GM23248 (cell line): ENCODE results near the gene ZNF718. TPM values are rescaled to one million over a fixed set of nuclear protein-coding genes. Genes with fewer than 3 reads are reported as not detected.
"Not testable (repeated sequence)": the region's sequence is repeated elsewhere in the genome, so short reads cannot be mapped to it uniquely, and the experiment has no call there.

Experiments used
- DNase-seq: peaks from one replicate; pipeline ENCODE4 v3.0.0-alpha.2; 2015
- H2AFZ ChIP-seq: fragments of 200-600 bp; sonication (generic); 2 replicates; pipeline ENCODE4 v1.6.1; 2016; ENCODE audit warnings: antibody characterized with exemption
- H3F3A ChIP-seq: fragments of 200-600 bp; sonication (generic); 2 replicates; pipeline ENCODE4 v1.6.1; 2016; ENCODE audit warnings: mild to moderate bottlenecking, antibody characterized with exemption, mixed run types; ENCODE audit not compliant: insufficient read depth
- H3K27ac ChIP-seq: fragments of 200-600 bp; sonication (generic); 2 replicates; pipeline ENCODE4 v1.5.1; 2016; ENCODE audit warnings: mild to moderate bottlenecking
- H3K27me3 ChIP-seq: fragments of 200-600 bp; sonication (generic); replicated peaks from 2 replicates; pipeline ENCODE4 v1.6.1; 2016; ENCODE audit warnings: mild to moderate bottlenecking; ENCODE audit not compliant: insufficient read depth
- H3K36me3 ChIP-seq: fragments of 200-600 bp; sonication (generic); 2 replicates; pipeline ENCODE4 v1.6.1; 2016; ENCODE audit warnings: low read depth, mild to moderate bottlenecking
- H3K4me1 ChIP-seq: fragments of 200-600 bp; sonication (generic); 2 replicates; pipeline ENCODE4 v1.6.1; 2016; ENCODE audit warnings: mild to moderate bottlenecking; ENCODE audit not compliant: insufficient read depth
- H3K4me2 ChIP-seq: fragments of 200-600 bp; sonication (generic); one replicate; pipeline ENCODE4 v1.6.1; 2016; ENCODE audit warnings: mild to moderate bottlenecking; ENCODE audit not compliant: unreplicated experiment
- H3K4me3 ChIP-seq: fragments of 200-600 bp; sonication (generic); 2 replicates; pipeline ENCODE4 v1.5.1; 2016; ENCODE audit warnings: mild to moderate bottlenecking
- H3K79me2 ChIP-seq: fragments of 200-600 bp; sonication (generic); 2 replicates; pipeline ENCODE4 v1.6.1; 2016; ENCODE audit warnings: mild to moderate bottlenecking; ENCODE audit not compliant: insufficient read depth
- H3K9ac ChIP-seq: fragments of 200-600 bp; sonication (generic); 2 replicates; pipeline ENCODE4 v1.6.1; 2016; ENCODE audit warnings: mild to moderate bottlenecking
- H3K9me2 ChIP-seq: fragments of 200-600 bp; sonication (generic); 2 replicates; pipeline ENCODE4 v1.6.1; 2016; ENCODE audit warnings: mixed run types, mild to moderate bottlenecking, moderate library complexity; ENCODE audit not compliant: insufficient read depth
- H3K9me3 ChIP-seq: fragments of 200-600 bp; sonication (generic); one replicate; pipeline ENCODE4 v1.6.1; 2017; ENCODE audit warnings: low read depth
- H4K20me1 ChIP-seq: fragments of 200-600 bp; sonication (generic); 2 replicates; pipeline ENCODE4 v1.6.0; 2016; ENCODE audit not compliant: insufficient read depth
- EZH2 ChIP-seq: fragments of 200-600 bp; sonication (generic); IDR thresholded peaks from 2 replicates; pipeline ENCODE4 v1.6.1; 2018; ENCODE audit warnings: antibody characterized with exemption, mild to moderate bottlenecking; ENCODE audit not compliant: insufficient read depth, poor library complexity, severe bottlenecking
- EZH2phosphoT487 ChIP-seq: fragments of 200-600 bp; sonication (generic); IDR thresholded peaks from 2 replicates; pipeline ENCODE4 v1.6.1; 2018; ENCODE audit warnings: antibody characterized with exemption, moderate library complexity, mild to moderate bottlenecking, low read depth; ENCODE audit not compliant: insufficient read depth
- WGBS, 2 experiments: methylation state at CpG; one replicate each; pipeline ENCODE4 v1.1.6; 2015 to 2017; ENCODE audit warnings: low lambda C conversion rate in 2 of 2, low coverage in 1 of 2; ENCODE audit errors: missing lambda C conversion rate in 2 of 2; 5-methylcytosine and 5-hydroxymethylcytosine counted together
- in situ Hi-C: fragments of 300-500 bp; cut with MboI; formaldehyde crosslinking; loops from 2 replicates; pipeline ENCODE4 v1.15.0; 2020
- polyA plus RNA-seq: library from polyadenylated mRNA; unstranded; fragments of >200 nt; fragmentation: Nextera tagmentation; extraction: Ambion mirVana; gene quantifications from 2 replicates; pipeline ENCODE4 v1.2.1, GENCODE V29; 2016
- total RNA-seq: library from RNA; depleted of rRNA; stranded (reverse); fragments of >200 nt; shearing (Covaris generic); gene quantifications from 2 replicates; pipeline ENCODE4 v1.2.3, GENCODE V29; 2014

Gene ZNF718
- total and polyA plus RNA-seq, 2 experiments from 2014 or later: 2.7 to 5.8 TPM

- Histone ChIP-seq H3K9me3 (peaks cover 5% of the 10 kb centered on the region), H3K27ac (no peak overlapping the region), H3K27me3 (no peaks in the 10 kb centered on the region), H3K79me2 (no peaks in the 10 kb centered on the region), H3K9me2 (no peaks in the 10 kb centered on the region), H3K4me1 (no peaks in the 10 kb centered on the region), H3K4me3 (no peak overlapping the region), H3K4me2 (no peak overlapping the region), H3K9ac (no peak overlapping the region), H3K36me3 (peaks cover 11% of the 10 kb centered on the region; the same call in 1 of the 2 replicates), H3F3A (no peaks in the 10 kb centered on the region), H2AFZ (no peak overlapping the region), H4K20me1 (no peaks in the 10 kb centered on the region)
- no peak for TF ChIP-seq EZH2phosphoT487
- no peak for TF ChIP-seq EZH2
- in situ Hi-C loops: no loop called here
- no peak for DNase-seq
Observed at GRCh38 chr4:175986-176385, 51.7 kb downstream of the ZNF718 start.

GRCh38 chr4:176995-177394 lies 52.7 kb downstream of the ZNF718 start:
- peaks cover 2% of the 10 kb centered on the region for H3K9me3 ChIP-seq
- no peaks in the 10 kb centered on the region for H3K27me3 ChIP-seq
- TF ChIP-seq EZH2: no peak
- TF ChIP-seq EZH2phosphoT487: no peak
- H2AFZ ChIP-seq: no peak overlapping the region
- WGBS, 2 experiments: 50 to 53% methylated on average over 1 of the region's 1 CpG
- H3K4me2 ChIP-seq: no peak overlapping the region
- in situ Hi-C loops: no loop called here
- H3K9me2 ChIP-seq: no peaks in the 10 kb centered on the region
- H3F3A ChIP-seq: no peaks in the 10 kb centered on the region
- H3K4me3 ChIP-seq: no peak overlapping the region
- no peaks in the 10 kb centered on the region for H4K20me1 ChIP-seq
- H3K9ac ChIP-seq: no peak overlapping the region
- no peak for DNase-seq
- H3K79me2 ChIP-seq: no peaks in the 10 kb centered on the region
- peaks cover 7% of the 10 kb centered on the region; the same call in 1 of the 2 replicates for H3K36me3 ChIP-seq
- H3K27ac ChIP-seq: no peak overlapping the region
- no peaks in the 10 kb centered on the region for H3K4me1 ChIP-seq

GRCh38 chr4:182225-182624 lies 57.9 kb downstream of the ZNF718 start:
- H3K9ac ChIP-seq, H3K9me3 ChIP-seq, DNase-seq, H3K9me2 ChIP-seq, H3K27me3 ChIP-seq, H3K36me3 ChIP-seq, H3K27ac ChIP-seq, in situ Hi-C loops, H3K4me1 ChIP-seq, H3K4me2 ChIP-seq, H3K79me2 ChIP-seq, H4K20me1 ChIP-seq, H2AFZ ChIP-seq, H3F3A ChIP-seq, H3K4me3 ChIP-seq: not testable (repeated sequence)
- WGBS, 2 experiments: 87 to 96% methylated on average over 3 of the region's 3 CpGs

GRCh38 chr4:188091-188490 lies 63.8 kb downstream of the ZNF718 start:
- no peaks in the 10 kb centered on the region for H3K27me3 ChIP-seq
- TF ChIP-seq EZH2: no peak
- H3K79me2 ChIP-seq: no peaks in the 10 kb centered on the region
- no peak overlapping the region for H3K4me2 ChIP-seq
- H3K36me3 ChIP-seq: no peaks in the 10 kb centered on the region
- no peaks in the 10 kb centered on the region for H3F3A ChIP-seq
- no peak overlapping the region for H3K4me3 ChIP-seq
- H2AFZ ChIP-seq: no peak overlapping the region
- H3K4me1 ChIP-seq: no peaks in the 10 kb centered on the region
- H4K20me1 ChIP-seq: no peaks in the 10 kb centered on the region
- no peaks in the 10 kb centered on the region for H3K9me2 ChIP-seq
- no peaks in the 10 kb centered on the region for H3K9me3 ChIP-seq
- H3K9ac ChIP-seq: no peak overlapping the region
- no peak for DNase-seq
- in situ Hi-C loops: no loop called here
- WGBS, 2 experiments: 76 to 77% methylated on average over 3 of the region's 3 CpGs
- H3K27ac ChIP-seq: no peak overlapping the region

- 60 to 65% methylated on average over 3 of the region's 3 CpGs for WGBS, 2 experiments
- H3K4me2 ChIP-seq, H4K20me1 ChIP-seq, H3K79me2 ChIP-seq, H3K9me2 ChIP-seq, H3F3A ChIP-seq, H2AFZ ChIP-seq, H3K9ac ChIP-seq, in situ Hi-C loops, H3K4me3 ChIP-seq, H3K4me1 ChIP-seq, H3K27me3 ChIP-seq, H3K36me3 ChIP-seq, H3K9me3 ChIP-seq, H3K27ac ChIP-seq, DNase-seq: not testable (repeated sequence)
Observed at GRCh38 chr4:195159-195558, 70.9 kb downstream of the ZNF718 start.
